ENCODE results near the gene MPRIP.

MPRIP gene

DNA sequence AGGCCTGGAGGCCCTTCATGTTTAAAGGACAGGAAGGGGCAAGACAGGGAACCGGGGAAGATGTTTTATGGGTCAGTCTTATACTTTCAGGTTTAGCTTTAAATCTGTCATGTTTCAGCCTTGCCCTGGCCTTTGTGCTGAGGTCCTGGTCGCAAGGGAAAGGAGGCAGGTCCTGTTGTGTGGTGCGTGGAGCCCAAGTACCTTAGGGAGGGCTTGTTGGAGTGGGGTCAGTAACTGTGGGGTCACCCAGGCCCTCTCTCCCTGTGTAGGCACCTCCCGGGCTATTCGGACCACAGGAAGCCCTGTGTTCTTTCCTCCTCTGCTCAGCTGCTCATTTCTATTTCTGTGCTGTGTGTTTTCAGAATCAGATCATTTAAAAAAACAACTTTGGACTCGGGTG is 42.7 kb downstream of the MPRIP start:
- no peak for DNase-seq (ENCODE audit: low read depth in 2 of 2)

DNA sequence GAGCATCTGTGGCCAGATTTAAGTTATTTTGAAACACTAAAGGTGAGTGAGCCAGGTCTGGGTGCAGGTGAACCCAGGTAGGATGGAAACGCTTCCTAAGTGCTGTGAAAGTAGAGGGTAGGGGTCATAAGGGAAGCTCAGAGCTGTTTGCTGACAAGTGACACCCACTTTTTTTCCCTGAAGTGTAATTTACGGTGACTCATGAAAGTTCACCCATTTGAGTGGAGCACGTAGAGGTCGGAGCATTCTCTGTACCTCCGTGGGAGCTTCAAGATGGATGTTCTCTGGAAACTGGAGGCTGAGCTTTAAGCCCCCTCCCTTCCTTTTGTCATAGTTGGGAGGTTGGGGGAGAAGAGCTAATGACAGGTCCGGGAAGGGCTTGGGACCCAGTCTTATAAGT is 44.3 kb downstream of the MPRIP start:
- DNase-seq (ENCODE audit: low read depth in 2 of 2) = no peak

DNA sequence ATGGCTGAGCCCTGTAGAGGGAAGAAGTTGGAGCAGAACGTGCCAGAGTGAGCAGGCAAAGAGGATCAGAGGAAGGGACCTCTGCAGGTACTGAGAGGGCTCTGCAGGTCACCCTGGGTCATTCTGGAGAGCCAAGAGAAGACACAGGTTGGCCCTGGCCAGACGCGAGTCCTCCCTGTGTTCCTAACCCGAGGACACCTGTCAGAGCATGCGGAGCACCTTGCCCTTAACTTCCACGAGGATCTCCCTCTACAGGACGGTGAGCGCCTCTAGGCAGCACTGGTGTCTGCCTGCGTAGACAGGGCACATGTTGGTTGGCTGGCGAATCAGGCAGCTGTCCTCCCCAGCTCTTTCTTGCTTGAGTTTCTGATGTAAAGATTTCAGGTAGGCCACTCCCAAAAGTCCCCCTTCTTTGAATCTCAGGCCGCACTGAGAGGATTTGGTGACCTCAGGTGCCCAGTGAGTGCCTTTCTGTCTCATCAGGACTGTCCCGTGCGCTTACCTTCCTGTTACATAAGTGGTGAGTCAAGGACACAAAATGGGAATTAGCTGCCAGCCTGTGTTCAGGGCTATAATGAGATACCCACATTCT is 45.3 kb downstream of the MPRIP start:
- DNase-seq (ENCODE audit: low read depth in 2 of 2) = no peak

DNA sequence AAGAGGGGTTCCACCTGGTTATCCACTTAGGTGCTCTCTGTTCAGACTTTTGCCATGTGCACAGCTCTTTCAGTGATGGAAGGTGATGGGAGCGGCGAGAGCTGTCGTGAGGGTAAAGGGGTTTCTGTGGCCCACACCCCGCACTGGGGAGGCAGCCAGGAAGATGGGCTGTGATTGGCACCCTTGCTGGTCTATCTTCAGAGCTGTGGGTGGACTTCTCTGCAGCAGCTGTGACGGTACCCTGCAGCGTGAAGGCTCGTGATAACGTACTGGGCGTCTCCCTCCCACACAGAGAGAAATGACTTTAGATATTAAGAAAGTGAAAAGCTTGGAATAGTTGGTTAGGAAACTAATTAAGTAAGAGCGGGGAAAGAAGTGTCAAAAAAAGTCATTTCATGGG is 45.8 kb downstream of the MPRIP start:
- no peak for DNase-seq (ENCODE audit: low read depth in 2 of 2)

DNA sequence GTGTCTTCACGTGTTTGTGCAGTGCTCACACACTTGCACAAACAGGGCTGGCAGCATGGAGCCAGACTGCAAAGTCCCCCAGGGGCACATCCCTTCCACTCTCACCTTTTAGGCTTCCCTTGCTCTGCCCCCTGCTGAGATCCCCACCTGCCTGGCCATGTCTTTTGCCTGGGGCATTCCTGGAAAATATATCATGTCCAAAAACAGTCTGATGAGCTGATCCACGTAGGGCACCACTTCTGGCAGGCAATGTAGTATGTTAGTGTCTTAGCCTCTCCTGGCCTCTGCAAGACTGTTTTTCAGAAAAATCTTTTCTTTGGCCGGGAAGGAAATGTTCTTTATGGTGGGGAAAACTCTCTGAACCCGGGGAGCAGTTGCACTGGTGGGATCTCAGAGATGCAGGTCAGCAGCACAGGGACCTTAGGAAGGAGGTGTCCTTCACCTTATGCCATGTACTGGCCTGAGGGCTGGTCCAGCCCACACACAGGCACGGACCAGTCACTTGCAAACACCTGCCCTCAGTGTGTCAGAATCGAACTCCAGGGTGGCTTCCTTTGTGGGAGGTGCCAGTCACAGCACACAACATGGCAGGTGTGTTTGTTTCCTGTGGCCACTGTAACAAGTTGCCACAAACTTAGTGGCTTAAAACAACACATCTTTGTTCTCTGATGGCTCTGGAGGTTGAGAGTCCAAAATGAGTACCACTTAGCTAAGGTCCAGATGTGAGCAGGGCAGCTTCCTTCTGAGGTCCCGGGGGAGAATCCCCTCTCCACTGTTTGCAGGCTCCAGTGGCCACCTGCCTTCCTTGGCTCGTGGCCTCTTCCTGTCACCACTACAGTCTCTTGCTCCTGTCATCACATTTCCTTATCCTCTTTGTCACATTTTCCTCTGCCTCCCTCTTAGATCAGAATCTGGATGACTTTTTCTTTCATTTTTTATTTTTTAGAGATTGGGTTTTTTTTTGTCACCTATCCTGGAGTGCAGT is 46.6 kb downstream of the MPRIP start:
- DNase-seq (ENCODE audit: low read depth in 2 of 2) = no peak

DNA sequence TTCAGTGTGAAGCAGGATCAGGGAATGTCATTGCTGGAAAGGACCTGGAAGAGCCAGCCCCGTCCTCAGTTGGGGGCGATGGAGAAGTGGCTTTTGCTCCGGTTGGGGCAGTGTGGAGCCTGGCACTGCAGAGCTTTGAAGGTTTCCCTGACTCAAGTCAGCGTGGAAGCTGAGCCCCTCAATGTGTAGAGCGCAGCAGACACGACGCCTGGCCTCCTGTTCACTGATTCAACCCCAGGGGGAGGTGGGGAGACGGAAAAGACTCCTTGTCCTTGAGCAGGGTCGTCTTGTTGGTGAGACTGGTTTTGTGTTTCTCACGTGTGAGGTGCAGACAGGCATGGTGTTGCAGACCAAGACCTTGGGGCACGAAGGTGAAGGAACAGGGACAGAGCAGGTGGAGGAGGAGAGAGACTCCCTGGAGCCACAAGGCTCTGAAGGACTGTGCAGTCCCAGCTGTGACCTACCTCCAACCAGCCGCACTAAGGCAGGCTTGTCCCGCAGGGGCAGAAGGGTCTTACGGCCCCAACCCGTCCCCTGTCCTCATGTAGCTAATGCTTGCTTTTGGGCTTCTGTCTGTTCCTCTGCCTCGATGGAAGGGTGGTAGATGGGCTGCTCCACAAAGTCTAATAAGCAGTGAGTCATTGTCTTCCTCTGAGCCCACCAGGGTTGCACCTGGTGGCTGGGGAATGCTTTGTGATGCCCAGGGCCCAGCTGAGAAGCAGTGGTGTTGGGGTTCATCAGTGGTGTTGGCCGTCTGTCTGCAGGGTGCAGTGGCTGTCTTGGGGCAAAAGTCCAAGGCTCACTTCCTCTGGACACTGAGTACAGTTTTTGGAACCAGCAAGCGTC is 47.8 kb downstream of the MPRIP start:
- DNase-seq (ENCODE audit: low read depth in 2 of 2) = no peak

DNA sequence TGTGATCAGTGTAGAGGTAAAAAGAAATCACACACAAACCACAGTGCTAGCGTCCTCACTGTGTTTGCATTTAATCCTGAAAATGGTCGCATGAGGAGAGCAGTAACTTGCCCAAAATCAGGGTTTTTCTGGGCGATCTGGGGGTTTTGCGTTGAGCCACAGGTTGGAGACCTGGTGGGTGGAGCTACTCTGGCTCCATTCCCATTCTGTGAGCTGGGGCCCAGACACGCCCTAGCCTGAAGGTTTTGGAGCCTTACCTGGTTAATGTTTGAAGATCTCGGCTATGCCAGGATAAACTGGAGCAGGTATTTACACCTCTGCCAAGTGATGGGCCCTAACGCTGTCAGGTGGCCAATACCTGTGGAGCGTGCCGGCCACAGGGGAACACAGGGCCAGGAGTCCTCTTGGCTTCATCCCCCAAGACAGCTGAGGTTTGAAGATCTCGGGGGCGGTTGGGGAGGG is 48.4 kb downstream of the MPRIP start:
- no peak for DNase-seq (ENCODE audit: low read depth in 2 of 2)

DNA sequence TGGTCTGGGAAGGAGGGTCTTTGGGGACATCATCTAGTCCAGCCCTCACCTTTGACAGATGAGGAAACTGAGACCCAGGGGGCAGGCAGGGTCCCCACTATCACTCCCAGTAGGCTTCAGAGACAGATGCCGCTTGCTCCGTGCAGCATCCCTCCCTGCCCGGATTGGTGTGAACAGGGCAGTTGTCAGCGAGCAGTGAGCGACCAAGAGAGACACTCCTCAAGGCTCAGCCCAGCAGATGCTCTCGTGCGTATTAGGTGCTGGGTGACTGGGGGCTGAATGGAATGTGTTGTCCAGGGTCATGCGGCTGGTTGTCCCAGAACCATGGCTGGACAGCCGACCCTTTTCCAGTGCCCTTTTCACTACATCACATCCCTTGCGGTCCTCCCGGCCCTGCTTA is 49.0 kb downstream of the MPRIP start:
- no peak for DNase-seq (ENCODE audit: low read depth in 2 of 2)

DNA sequence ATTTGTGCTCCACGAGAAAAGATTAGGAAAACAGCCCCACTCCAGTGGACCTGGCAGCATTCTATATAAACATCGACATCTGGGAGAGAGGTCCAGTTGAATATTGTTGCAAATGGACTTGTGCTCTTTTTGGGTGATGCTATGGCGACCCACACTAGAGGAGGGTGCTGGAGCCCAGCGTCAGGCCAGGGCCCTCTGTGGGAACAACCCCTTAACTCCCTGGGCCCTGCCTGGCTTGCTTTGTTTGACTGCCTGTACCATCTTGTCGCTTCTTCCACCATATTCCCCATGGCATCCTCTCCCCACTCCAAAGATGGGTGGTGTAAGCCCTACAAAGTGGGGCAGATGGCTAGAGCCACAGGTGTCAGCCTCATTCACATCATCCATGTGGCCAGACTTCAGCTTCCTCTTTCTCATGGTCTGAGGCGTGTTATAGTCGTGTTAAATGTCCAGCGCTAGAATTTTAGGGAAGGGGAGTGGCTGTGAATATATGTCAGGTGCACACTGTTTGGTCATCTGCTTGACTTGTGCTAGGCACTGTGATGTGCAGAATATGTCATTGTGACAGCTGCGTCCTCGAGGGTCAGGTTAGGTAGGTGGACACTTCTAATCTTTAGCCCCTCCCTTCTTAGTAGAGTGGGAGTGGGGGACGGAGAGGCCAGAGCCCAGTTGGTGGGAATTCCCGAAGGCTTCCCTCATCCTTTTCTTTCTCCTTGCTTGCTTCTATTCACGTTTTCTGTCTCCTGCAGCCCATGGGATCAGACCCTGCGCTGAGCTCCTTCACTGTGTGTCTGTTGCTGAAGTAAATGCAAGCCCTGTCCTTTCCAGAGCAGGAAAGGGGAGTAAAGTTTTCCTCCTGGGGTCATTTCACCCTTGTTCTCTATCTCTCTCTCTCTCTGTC is 49.8 kb downstream of the MPRIP start:
- DNase-seq (ENCODE audit: low read depth in 2 of 2) = no peak

DNA sequence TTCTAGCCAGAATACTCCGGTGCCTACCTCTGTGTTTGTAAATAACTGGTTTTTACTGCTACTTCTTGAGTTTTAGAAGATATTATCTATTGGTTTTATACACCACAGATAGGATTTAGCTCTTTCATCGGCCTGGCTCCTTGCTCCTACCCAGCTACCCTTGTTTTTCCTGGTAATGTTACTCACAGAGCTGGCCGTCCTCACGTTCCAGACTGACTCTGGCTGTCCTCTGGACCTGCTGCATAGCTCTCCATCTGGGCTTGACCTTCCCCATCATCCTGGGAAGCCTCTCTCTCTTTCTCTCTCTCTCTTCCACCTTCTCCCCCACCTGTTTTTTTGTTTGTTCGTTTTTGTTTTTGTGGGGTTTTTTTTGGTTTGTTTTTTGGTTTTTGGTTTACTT is 51.5 kb downstream of the MPRIP start:
- DNase-seq (ENCODE audit: low read depth in 2 of 2) = no peak

DNA sequence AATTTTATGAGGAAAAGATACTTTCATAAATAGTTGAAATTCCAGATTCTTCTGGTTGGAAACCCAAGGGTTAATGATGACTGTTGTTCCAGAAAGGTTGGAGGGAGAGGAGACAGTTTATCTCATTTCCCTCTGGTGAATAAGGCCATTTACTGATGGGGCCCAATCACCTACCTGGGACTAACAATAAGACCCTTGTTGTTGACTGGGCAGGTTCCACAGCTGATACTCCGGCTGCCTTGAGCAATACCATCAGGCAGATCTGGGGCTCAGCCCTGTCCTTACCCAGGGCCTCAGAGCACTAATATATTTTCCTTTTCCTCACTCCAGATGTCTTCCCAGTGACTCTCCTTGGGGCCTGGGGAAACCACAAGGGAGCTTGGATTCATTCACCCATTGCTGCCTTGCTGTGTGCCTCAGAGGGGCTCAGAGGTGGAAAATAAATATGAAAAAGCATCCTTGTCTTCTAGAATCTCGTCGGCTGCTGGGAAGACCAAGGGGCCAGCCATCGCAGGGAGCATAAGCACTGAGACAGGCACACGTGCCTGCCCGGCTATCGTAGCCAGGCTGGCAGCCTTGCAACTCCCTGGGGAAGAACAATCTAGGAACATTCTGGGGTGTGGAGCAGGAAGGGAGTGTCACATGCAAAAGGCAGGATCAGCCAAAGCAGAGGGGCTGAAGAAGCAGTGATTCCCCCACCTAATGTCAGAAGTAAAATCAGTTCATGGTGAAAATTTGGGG is 54.4 kb downstream of the MPRIP start:
- DNase-seq (ENCODE audit: low read depth in 2 of 2) = no peak

DNA sequence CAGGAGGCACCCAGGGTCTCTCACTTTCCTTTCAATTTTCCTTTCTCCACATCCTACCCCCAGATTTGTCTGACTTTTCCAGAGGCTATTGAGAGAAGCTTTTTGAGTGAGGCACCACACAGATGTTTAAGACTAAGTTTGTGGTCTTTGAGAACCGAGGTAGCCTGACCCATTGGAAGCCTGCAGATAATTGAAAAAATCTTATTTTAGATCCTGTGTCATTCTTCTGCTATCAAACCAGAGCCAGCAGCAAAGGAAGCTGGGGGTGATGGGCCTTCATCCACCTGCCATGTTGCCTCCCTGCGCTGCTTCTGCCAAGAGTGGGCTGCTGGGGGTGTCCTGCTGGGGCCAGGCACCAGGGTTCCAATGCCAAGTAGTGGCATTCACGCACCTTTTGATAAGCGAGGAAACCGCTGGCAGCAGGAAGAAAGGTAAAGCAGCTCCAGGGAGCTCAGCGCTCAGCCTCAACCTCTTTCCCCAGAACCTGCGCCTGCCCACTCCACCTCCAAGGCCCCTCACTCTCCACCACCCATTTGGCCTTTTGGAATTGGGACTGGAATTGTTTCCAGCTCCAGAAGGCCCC is 55.6 kb downstream of the MPRIP start:
- no peak for DNase-seq (ENCODE audit: low read depth in 2 of 2)

DNA sequence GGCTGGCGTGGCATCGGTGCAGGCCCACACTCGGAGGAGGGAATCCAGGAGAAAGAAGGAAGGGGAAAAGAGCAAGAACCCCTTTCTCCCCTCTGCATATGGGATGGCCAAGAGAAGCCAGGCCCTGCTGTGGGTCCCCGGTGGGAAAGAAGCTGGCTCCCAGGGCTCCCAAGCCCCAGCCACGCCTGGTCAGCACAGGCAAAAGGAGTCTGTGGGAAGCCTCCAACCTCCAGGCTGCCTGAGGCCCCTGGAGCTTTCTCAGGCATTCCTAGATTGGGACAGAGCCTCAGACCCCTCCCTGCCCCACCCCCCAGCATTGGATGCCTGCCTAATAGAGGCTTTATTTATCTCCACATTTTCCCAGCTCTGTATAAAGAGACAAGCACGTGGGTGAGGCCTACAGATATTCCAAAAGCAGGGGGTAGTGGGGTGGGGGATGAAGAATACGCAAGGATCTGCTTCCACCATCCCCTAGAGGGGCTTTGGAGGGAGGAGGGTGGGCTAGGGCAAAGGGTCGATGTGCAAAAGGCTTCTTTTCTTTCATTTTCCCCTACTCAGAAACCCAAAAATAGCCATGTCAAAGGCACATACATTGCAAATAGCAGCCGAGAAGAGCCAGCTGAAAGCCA is 56.4 kb downstream of the MPRIP start:
- DNase-seq (ENCODE audit: low read depth in 2 of 2) = no peak

DNA sequence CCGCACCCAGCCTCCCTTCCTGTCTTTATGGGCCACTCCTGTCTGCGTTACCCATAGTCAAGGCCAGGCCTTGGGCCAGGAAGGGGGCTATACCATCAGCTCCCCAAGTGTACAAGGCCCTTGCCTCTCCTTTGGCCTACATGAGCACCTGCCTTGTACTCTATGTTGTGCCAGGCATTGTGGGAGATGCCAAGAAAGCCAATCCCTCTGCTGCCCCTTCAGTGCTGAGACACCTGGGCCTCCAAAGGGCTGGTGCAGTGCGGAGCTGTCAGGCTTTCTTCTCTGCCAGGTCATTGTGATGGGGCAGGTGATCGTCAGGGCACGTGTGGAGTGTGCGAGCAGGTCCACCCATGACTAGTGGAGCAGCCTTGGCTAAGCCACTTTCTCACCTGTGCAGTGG is 59.9 kb downstream of the MPRIP start:
- no peak for DNase-seq (ENCODE audit: low read depth in 2 of 2)

DNA sequence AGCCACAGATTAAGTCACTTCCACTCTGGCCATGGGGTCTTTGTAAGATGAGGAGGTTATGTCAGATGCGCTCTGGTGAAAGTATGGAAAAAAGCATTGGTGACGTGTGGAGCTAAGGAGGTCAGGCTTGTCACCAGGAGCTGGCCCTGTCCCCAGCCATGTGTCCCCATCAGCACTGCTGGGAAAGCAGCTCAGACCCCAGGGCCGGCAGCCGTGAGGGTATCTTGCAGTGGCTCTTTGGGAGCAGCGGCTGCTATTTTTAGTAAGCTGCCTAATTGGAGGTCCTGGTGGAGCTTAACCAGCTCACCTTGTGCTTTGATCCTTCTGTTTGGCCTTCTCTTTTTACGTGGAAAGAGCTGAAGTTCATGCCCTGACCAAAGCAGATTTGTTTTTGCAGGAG is 60.9 kb downstream of the MPRIP start:
- no peak for DNase-seq (ENCODE audit: low read depth in 2 of 2)

DNA sequence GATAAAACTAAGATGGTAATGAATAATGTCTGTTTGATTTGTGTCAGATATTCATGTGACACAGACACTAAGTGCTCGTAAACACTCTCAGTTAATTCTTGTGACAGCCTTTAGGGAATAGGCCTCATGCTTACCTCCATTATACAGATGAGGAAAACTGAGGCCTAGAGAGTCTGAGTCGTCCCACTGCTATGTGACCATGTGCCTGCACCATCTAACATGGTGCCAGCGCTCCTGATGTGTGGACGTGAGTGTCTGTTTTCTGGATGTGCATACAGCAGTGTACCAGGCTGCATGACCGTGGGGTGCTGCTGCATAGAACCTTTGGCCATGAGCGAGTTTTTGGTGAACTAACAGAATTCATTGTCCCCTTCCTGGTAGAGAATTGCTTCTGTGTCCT is 61.8 kb downstream of the MPRIP start:
- DNase-seq (ENCODE audit: low read depth in 2 of 2) = no peak

DNA sequence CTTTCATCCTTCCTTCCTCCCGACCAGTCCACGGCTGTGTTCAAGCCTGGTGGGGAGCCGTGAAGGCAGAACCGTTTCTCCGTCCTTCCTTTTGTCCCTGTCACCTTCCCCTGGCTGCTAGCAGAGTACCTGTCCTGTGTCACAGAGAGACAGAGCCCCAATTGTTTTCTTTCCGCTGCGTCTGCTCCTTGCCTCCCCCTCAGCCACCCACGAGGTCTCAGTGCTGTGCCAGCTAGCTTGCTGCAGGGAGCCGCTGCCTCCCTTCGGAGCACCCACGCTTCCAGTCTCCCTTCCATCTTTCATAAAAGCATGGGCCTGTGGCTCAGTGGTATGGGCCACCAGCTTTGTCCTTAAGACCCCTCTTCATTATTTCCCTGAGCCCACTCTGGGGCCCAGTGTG is 62.2 kb downstream of the MPRIP start:
- no peak for DNase-seq (ENCODE audit: low read depth in 2 of 2)

DNA sequence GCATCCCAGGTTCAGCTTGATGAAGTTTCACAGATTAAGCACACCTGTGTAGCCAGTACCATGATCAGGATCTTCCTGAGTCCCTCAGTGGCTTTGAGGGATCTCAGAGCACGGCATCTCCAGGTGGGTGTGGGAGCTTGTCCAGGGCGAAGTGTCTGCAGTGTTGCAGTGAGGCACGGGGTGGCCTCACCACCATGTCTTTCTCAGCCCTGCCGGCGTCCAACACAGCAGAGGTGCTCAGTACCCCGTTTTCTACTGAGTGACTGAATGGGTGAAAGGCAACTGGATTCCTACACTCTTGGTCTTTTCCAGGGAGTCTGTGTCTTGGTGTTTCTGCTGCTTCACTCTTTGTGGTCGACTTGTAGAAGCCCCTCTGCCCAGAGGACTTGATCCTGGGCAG is 63.7 kb downstream of the MPRIP start:
- no peak for DNase-seq (ENCODE audit: low read depth in 2 of 2)

DNA sequence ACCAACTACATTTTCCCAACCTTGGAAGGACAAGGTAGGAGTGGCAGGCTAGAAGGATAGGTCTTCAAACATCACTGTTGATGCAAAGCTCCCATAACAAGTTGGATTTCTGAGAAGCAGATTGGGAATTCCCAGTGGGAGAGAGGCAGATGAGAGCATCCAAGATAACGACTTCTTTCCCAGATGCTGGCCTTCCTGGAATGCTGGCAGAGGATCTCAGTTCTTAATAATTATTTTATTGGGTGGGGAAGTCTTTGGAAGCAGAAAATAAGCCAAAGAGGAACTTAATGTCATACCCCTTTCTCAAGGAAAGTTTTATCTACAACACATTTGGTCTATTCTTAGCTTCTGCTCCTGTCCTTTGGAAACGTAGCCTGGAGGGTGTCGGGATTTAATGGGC is 64.5 kb downstream of the MPRIP start:
- DNase-seq (ENCODE audit: low read depth in 2 of 2) = no peak

DNA sequence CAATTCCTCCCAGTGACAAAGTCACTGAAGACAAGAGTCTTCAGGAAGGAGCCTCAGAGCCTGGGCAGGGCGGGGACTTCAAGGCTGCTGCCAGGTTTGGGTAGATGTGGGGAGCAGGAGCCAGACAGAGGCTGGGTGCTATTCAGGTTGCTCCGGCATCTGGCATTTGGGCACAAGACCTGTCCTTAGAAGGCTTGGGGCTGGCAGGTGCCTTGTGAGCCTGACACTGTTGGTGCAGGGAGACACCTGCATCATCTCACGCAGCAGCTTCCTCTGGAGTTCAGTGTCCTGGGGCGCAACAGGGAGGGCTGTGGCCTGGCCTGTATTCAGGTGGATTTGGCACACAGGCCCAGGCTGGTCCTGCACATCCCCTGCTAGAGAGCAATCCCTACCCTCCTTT is 65.0 kb downstream of the MPRIP start:
- DNase-seq (ENCODE audit: low read depth in 2 of 2) = no peak

All from stimulated activated CD4-positive, alpha-beta T cell treated with anti-CD3 and anti-CD28 coated beads, Interleukin-1b, Interleukin-23, amount 100 ng/mL, for 1 hour (primary cell).